Measurements from ENCODE around the gene TRAPPC2. TPM values are rescaled to one million over a fixed set of nuclear protein-coding genes. Genes with fewer than 3 reads are reported as not detected.

Gene TRAPPC2
- total RNA-seq, 1 donor from 2014 or later, result 16.6 TPM

DNA sequence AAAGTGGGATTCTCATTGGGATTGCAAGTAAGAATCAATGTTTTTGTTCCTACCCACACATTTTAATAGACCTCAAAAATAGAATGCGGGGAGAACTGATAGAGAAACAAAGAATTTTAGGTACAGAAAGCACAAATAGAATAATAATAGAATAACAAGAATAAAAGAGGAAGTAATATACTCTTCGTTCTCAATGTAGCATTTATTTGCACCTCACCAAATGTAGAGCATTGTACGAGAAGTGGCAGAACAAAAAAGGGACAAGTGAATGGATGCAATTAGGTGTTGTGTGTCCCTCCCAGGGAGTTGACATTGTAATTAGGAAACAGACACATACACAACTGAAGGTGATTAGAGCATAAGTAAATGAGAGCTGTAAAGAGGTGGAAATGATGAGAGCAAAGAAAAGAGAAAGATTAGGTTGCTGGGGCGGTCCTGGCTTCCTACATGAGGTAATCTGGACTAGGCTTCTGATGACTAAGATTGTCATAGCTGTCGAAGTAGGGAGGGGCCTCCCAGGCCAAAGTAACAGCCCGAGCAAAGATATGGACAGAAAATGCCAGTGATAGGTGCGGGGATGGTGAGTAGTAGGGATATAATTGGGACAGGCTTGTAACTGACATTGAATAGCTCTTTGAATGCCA, 35.1 kb downstream of the TRAPPC2 start:
- H3K4me1 ChIP-seq, result peaks cover 10% of the 10 kb centered on the region
- no peaks in the 10 kb centered on the region for H3K9me3 ChIP-seq
- ATAC-seq (peak; percentile 26), DNase-seq (no peak)
- intact Hi-C loops (cut with DNase I), result no loop called here
- no peaks in the 10 kb centered on the region for H3K27me3 ChIP-seq
- no peaks in the 10 kb centered on the region for H3K36me3 ChIP-seq
- H3K27ac ChIP-seq, result no peak overlapping the region
- TF ChIP-seq, protein P1, sequence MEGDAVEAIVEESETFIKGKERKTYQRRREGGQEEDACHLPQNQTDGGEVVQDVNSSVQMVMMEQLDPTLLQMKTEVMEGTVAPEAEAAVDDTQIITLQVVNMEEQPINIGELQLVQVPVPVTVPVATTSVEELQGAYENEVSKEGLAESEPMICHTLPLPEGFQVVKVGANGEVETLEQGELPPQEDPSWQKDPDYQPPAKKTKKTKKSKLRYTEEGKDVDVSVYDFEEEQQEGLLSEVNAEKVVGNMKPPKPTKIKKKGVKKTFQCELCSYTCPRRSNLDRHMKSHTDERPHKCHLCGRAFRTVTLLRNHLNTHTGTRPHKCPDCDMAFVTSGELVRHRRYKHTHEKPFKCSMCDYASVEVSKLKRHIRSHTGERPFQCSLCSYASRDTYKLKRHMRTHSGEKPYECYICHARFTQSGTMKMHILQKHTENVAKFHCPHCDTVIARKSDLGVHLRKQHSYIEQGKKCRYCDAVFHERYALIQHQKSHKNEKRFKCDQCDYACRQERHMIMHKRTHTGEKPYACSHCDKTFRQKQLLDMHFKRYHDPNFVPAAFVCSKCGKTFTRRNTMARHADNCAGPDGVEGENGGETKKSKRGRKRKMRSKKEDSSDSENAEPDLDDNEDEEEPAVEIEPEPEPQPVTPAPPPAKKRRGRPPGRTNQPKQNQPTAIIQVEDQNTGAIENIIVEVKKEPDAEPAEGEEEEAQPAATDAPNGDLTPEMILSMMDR (IDR thresholded peaks at IDR 0.05), result no peak
- H3K4me3 ChIP-seq, result no peak overlapping the region

GRCh38 chrX:13698432-13698831, 36.0 kb downstream of the TRAPPC2 start:
- TF ChIP-seq, protein P1 (IDR thresholded peaks at IDR 0.05), result no peak
- Histone ChIP-seq H3K4me3 (no peak overlapping the region), H3K27me3 (no peaks in the 10 kb centered on the region), H3K4me1 (peaks cover 11% of the 10 kb centered on the region), H3K27ac (no peak overlapping the region), H3K36me3 (no peaks in the 10 kb centered on the region), H3K9me3 (no peaks in the 10 kb centered on the region)
- DNase-seq (no peak), ATAC-seq (no peak)
- intact Hi-C loops (cut with DNase I), result no loop called here

DNA sequence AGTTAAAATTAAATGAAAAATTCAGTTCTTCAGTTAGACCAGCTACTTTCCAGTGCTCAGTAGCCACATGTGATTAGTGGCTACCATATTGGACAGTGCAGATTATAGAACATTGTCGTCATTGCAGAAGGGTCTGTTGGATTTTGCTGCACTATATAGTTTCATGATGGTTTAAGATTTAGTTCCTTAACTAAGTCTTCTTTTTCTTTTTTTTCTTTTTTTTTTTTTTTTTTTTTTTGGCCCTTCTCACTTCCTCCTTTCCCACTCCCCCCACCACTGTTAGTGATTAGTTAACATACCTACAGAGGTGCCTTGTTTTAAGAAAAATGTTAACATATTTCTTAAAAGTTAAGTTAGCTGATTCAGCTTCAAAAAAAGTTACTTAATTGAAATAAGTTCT, 36.4 kb downstream of the TRAPPC2 start:
- TF ChIP-seq, protein P1 (IDR thresholded peaks at IDR 0.05), result no peak
- no peaks in the 10 kb centered on the region for H3K36me3 ChIP-seq
- intact Hi-C loops (cut with DNase I), result no loop called here
- no peak for ATAC-seq
- no peak overlapping the region for H3K27ac ChIP-seq
- no peaks in the 10 kb centered on the region for H3K9me3 ChIP-seq
- H3K4me3 ChIP-seq, result no peak overlapping the region
- no peaks in the 10 kb centered on the region for H3K27me3 ChIP-seq
- DNase-seq, result no peak
- H3K4me1 ChIP-seq, result peaks cover 15% of the 10 kb centered on the region

GRCh38 chrX:13697455-13697854, 37.0 kb downstream of the TRAPPC2 start:
- Histone ChIP-seq H3K27me3 (no peaks in the 10 kb centered on the region), H3K4me1 (peaks cover 19% of the 10 kb centered on the region), H3K9me3 (no peaks in the 10 kb centered on the region), H3K36me3 (no peaks in the 10 kb centered on the region), H3K4me3 (no peak overlapping the region), H3K27ac (no peak overlapping the region)
- DNase-seq (no peak), ATAC-seq (peak; percentile 37)
- intact Hi-C loops (cut with DNase I), result no loop called here
- TF ChIP-seq, protein P1 (IDR thresholded peaks at IDR 0.05), result no peak

- TF ChIP-seq, protein P1 (IDR thresholded peaks at IDR 0.05), result no peak
- no peak for ATAC-seq
- H3K27me3 ChIP-seq, result no peaks in the 10 kb centered on the region
These were observed 38.8 kb downstream of the TRAPPC2 start for GRCh38 chrX:13695601-13696115.

More at GRCh38 chrX:13695601-13696115, 38.8 kb downstream of the TRAPPC2 start:
- no peak for DNase-seq
- intact Hi-C loops (cut with DNase I), result no loop called here
- H3K9me3 ChIP-seq, result no peaks in the 10 kb centered on the region
- no peaks in the 10 kb centered on the region for H3K36me3 ChIP-seq
- no peak overlapping the region for H3K4me3 ChIP-seq
- H3K27ac ChIP-seq, result no peak overlapping the region
- peaks cover 19% of the 10 kb centered on the region for H3K4me1 ChIP-seq
